GM13977 (cell line): ENCODE data around the gene TNRC6A.
"Not testable (repeated sequence)": the region's sequence is repeated elsewhere in the genome, so short reads cannot be mapped to it uniquely, and the experiment has no call there.

Source experiments
- DNase-seq: peaks from one replicate; pipeline ENCODE4 v3.0.0; 2012; ENCODE audit warnings: low spot score
- CTCF ChIP-seq: IDR thresholded peaks from 2 replicates; pipeline ENCODE4 v1.5.1; 2012; ENCODE audit warnings: mild to moderate bottlenecking, control low read depth; ENCODE audit not compliant: insufficient read depth; ENCODE audit errors: extremely low read depth, missing control alignments
- in situ Hi-C: fragments of 300-500 bp; cut with MboI; formaldehyde crosslinking; loops from one replicate; pipeline ENCODE4 v1.12.0; 2022; ENCODE audit warnings: low sequenced_read_pairs, low pct_unique_long_range_greater_than_20kb, mixed read lengths, inconsistent platforms; ENCODE audit not compliant: unreplicated experiment

TNRC6A gene

DNA sequence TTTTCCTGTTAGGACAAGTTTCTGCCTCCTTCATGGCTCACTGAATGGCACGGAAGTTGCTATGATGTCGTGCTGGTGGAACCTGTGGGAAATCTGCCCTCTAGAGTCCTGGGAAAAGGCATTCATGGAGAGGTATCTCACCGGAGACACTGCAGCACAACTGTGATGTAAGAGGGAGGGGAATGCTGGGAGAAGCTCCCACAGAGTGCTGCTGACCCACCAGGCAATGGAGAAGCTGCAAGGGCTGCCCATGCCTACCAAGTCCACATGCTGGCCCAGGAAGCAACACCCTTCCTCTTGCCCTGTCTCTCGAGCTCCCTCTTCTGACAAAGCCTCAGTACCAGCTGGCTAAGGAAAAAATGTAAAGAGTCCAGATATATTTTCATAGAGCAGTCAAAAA is 71.1 kb downstream of the TNRC6A start:
- DNase-seq: no peak
- in situ Hi-C loops: no loop called here
- no peak for TF ChIP-seq CTCF

- no peak for DNase-seq
- TF ChIP-seq CTCF: no peak
- in situ Hi-C loops: no loop called here
Observed at GRCh38 chr16:24801761-24802302, 72.4 kb downstream of the TNRC6A start.

- in situ Hi-C loops: no loop called here
- DNase-seq: no peak
- no peak for TF ChIP-seq CTCF
Observed at GRCh38 chr16:24805484-24805883, 76.0 kb downstream of the TNRC6A start.

DNA sequence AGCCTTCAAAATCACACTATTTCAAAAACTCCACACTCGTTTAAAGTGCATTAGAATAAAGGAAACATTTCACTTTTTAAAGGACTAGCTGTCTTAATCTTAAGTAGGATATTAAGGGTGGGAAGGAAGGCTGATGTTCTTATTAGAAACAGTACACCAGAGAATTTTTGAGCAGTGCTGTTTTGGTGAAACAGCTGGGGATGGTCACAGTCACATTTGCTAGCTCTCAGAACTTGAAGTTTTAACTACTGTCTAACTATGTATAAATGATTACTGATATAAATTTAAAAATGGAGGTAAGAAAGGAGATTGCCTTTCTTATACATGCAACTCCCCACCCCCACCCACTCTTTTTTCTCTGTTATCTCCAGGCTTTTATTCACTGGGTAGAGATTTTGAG is 77.8 kb downstream of the TNRC6A start:
- TF ChIP-seq CTCF: no peak
- DNase-seq: no peak
- in situ Hi-C loops: no loop called here

DNA sequence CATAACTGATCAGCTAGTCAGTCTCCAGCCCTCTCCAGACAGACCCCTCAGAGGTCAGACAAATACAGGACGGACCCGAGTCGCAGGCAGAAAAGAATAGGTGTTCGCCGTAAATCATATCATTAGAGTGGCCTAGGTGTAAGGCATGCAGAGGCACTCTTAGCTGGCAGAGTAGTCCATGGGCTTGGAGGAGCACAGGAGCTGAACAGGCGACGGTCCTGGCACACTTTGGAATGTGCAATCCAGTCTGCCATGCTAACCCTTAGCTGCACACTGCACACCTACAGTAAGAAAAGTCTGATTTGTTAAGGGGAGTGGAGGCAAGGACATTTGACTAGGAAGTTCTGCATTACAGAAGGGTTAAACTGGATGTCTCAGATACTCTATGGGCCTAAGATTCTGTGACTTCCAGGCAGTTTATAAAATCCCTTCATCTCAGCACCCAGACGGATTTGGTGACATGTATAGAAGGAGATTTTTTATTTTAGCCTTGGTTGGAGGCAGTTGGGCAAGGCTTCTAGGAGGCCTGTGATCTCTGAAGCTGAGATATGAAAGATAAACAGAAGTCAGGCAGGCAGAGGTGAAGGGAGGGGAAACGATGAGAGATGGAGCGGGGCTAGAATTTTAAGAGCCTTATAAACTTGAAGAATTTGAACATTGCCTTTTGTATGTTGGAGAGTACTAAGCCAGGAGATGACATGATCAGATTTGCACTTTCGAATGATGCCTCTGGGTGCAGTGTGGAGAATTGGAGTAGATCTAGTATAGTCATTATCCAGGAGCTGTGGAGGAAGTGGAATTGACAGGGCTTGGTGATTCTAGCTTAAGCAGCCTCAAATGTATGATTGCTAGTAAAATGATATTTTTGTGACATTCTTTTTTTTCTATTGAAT is 81.7 kb downstream of the TNRC6A start:
- DNase-seq: no peak
- in situ Hi-C loops: no loop called here
- TF ChIP-seq CTCF: no peak

- in situ Hi-C loops, DNase-seq: not testable (repeated sequence)
Observed at GRCh38 chr16:24812813-24813212, 83.4 kb downstream of the TNRC6A start.

GRCh38 chr16:24815021-24815420 is 85.6 kb downstream of the TNRC6A start:
- no peak for DNase-seq
- in situ Hi-C loops: no loop called here
- TF ChIP-seq CTCF: no peak
